Epithelial cell of proximal tubule (primary cell): ENCODE data around the gene UPK1B. TPM values are rescaled to one million over a fixed set of nuclear protein-coding genes. Genes with fewer than 3 reads are reported as not detected.

Source experiments
- DNase-seq: peaks from one replicate; pipeline ENCODE4 v3.0.0-alpha.2; 2011; ENCODE audit warnings: low read depth
- H3K4me3 ChIP-seq: 2 replicates; pipeline ENCODE4 v1.5.1; 2011; ENCODE audit warnings: low read depth, mild to moderate bottlenecking, low read length
- total RNA-seq: library from RNA; depleted of rRNA; stranded (reverse); fragments of >200 nt; gene quantifications from 2 replicates; pipeline ENCODE4 v1.2.3, GENCODE V29; 2015
- TF ChIP-seq, protein P1 (sequence below): conservative IDR thresholded peaks from 2 replicates; pipeline ENCODE4 v1.5.1; 2012; ENCODE audit warnings: low read depth, mild to moderate bottlenecking, low read length

UPK1B gene
- total RNA-seq, 1 donor from 2014 or later = 56.4 TPM

- TF ChIP-seq, protein P1, sequence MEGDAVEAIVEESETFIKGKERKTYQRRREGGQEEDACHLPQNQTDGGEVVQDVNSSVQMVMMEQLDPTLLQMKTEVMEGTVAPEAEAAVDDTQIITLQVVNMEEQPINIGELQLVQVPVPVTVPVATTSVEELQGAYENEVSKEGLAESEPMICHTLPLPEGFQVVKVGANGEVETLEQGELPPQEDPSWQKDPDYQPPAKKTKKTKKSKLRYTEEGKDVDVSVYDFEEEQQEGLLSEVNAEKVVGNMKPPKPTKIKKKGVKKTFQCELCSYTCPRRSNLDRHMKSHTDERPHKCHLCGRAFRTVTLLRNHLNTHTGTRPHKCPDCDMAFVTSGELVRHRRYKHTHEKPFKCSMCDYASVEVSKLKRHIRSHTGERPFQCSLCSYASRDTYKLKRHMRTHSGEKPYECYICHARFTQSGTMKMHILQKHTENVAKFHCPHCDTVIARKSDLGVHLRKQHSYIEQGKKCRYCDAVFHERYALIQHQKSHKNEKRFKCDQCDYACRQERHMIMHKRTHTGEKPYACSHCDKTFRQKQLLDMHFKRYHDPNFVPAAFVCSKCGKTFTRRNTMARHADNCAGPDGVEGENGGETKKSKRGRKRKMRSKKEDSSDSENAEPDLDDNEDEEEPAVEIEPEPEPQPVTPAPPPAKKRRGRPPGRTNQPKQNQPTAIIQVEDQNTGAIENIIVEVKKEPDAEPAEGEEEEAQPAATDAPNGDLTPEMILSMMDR = no peak
- no peak for DNase-seq
- no peak overlapping the region for H3K4me3 ChIP-seq
Observed at GRCh38 chr3:119222391-119222790, 49.0 kb downstream of the UPK1B start.

DNA sequence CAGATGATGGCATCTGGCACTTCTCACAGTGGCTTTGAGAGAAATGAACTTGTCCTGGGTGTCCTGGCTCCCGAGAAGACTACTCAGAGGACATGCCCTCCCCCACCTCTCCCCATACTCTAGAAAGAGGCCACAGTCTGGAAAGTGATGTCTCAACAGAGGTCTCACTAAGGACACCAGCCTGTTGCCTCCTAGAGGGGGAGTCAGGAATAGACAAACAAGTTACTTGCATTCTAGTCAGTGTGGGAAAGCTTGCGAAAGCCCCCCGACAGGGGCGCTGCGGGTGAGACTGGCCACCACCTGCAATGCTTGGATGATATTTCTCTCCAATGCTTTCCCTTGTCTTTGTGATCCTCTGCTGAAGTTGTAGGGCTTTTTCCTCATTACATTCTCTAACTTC is 50.1 kb downstream of the UPK1B start:
- no peak overlapping the region for H3K4me3 ChIP-seq
- TF ChIP-seq, protein P1 = peak; percentile 14
- DNase-seq = no peak

DNA sequence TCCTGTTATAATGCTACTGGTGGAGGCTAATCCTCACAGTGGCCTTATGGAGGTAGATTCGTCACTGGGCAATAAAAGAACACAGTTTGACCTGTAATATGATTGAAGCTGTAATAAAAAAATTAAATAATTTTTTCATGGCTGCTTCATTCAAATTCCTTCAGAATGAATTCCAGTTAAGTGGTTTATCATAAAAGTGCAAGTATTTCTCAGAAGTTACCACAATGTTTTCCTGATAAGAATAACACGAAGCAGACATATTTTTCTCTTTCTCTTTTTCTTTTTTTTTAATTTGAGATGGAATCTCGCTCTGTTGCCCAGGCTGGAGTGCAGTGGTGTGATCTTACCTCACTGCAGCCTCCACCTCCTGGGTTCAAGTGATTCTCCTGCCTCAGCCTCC is 51.7 kb downstream of the UPK1B start:
- no peak overlapping the region for H3K4me3 ChIP-seq
- no peak for DNase-seq
- TF ChIP-seq, protein P1 = no peak

DNA sequence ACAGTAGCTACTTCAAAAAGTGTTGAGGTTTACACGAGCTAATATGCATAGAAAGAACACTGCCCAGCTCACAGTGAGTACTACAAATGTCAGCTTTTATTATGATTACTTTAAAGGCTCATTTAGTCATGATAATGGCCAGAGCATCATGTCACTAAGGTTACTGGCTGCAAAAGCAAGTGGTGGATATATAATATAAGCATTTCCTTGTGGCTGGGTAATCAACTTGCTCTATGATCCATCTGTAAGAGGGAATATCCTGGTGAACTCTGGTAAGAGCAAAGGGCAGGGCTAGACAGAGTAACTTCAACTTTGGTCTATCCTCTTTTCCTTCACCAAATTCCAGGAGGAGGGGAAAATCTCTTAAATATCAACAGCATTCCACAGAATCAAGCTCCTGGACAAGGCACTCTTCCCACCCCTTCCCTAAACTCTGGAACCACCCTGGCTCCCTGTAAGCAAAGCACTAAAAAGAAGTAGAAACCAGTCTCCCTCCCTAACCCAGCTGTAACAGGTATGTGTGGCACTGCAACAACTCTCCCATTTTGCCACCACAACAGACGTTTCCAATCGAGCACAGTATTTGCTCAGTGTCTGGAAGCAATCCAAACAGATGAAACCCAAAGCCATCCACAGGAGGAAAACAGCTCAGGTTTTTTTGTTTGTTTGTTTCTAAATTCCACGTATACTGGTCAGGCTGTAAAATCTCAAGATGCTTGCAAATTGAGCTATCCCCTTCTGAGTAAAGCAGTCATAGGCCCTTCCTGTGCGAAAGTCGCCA is 53.9 kb downstream of the UPK1B start:
- TF ChIP-seq, protein P1 = no peak
- no peak for DNase-seq
- H3K4me3 ChIP-seq = no peak overlapping the region

DNA sequence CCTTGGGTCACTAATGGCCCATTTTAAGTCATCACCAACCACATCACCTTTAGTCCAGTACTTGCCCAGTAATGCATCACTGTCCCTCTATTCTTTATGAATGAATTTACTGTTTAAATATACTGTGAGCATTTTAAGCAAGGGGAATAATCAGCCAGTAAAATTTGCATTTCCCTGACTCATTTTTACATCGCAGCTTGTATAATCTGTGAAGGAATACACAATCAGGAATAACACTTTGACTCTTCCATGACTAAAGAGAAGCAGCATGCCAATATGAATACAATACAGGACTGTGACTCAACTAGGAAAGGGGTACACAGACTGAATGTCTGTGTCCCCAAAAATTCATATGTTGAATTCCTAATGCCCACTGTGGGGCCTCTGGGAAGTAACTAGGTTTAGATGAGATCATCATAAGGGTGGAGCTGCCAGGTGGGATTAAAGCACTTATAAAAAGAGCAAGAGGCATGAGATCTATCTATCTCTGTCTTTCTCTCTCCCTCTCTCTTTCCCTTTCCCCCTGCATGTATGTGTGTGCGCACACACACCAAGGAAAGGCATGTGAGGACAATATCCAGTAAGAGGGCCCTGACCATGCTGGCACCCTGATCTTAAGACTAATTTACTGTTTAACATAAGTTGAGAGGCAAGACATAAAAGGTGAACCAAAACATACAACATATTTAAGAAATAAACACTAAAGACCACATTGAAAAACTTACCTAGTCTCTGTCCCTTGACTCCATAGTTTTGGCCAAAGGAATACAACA is 55.2 kb downstream of the UPK1B start:
- TF ChIP-seq, protein P1 = no peak
- no peak overlapping the region for H3K4me3 ChIP-seq
- DNase-seq = no peak

DNA sequence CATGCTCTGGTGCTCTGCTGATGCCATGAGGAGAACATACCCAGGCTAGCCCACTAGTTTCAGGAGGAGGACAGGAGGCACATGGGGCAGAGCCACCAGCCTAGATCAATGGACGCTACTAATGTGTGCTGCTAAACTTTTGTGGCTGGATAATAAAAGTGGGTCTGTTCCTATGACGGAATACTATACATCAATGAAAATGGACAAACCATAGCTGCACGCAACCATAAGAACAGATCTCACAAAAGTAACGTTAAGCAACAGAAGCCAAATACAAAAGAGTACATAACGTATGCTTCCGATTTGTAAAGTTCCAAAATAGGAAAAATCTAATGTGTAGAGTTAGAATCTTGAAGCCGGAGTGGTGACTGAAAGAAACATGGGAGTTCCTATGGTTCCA is 55.8 kb downstream of the UPK1B start:
- no peak for DNase-seq
- TF ChIP-seq, protein P1 = no peak
- H3K4me3 ChIP-seq = no peak overlapping the region

DNA sequence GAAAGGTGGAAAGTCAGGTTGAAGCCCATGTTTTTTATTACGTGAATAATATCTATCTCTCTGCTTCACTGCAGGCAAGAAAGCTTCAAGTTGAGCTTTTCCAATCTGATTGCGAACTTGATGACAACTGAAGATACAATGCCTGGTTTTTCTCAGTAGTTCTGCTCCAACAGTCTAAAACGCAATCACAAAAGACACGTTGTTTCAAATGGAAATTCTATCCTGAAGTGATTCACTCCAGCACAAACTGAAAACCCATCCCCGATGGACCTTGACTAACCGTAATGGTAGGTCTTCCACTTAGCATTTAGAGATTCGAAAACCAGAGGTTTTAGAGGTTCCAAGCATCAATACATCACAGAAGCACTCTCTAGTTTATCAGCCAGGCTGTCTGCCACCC is 56.7 kb downstream of the UPK1B start:
- no peak for DNase-seq
- TF ChIP-seq, protein P1 = no peak
- H3K4me3 ChIP-seq = no peak overlapping the region
